ENCODE results near the gene OVAAL. TPM values are rescaled to one million over a fixed set of nuclear protein-coding genes. Genes with fewer than 3 reads are reported as not detected.
A peak's percentile ranks its signal among the peaks of the same experiment; 100 is the strongest.

Gene OVAAL
- total and polyA plus RNA-seq, 9 of the 15 experiments (the other 6 are each of a cell fraction or from before 2014, with no cell fraction given), result 0.04 to 0.18 (median 0.08) TPM; not detected in 4

DNA sequence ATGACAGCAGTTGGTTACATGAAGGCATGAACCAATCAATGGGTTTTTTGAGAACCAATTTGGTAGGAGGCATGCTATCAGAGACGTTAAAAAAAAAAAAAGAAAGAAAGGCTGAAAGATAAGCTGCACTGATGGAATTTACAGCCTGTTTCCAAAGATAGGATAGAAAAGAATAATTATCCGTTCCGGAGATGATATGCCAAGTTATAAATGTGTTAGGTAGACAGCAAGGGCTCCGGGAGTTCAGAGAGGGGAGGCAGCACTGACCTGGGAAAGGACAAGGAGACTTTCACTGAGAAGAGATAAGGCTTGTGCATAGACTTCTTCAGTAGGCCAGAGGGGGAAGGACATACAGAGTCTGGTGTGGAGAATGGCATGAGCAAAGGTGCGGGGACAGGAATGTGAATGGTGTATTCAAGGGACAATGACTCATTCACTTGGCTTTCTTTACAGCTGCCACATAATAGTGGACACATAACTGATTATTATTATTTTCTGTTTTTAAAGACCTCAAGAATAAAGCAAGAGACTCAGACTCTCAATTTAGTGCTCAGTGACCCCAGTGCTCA, 31.6 kb upstream of the OVAAL start (continued):
- TF ChIP-seq, protein P1, sequence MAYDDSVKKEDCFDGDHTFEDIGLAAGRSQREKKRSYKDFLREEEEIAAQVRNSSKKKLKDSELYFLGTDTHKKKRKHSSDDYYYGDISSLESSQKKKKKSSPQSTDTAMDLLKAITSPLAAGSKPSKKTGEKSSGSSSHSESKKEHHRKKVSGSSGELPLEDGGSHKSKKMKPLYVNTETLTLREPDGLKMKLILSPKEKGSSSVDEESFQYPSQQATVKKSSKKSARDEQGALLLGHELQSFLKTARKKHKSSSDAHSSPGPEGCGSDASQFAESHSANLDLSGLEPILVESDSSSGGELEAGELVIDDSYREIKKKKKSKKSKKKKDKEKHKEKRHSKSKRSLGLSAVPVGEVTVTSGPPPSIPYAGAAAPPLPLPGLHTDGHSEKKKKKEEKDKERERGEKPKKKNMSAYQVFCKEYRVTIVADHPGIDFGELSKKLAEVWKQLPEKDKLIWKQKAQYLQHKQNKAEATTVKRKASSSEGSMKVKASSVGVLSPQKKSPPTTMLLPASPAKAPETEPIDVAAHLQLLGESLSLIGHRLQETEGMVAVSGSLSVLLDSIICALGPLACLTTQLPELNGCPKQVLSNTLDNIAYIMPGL (CRISPR knock-in tag; IDR thresholded peaks at IDR 0.05), result no peak
- TF ChIP-seq ZNF217 (CRISPR knock-in tag; IDR thresholded peaks at IDR 0.05) (no peak), CTBP1 (IDR thresholded peaks at IDR 0.05; ENCODE audit: borderline replicate concordance) (0 out of 2 replicates have a peak, but pooled peaks have one; percentile 35), MYNN (IDR thresholded peaks at IDR 0.05) (peak; percentile 61; the same call in 1 of the 2 replicates), MYNN (CRISPR knock-in tag; IDR thresholded peaks at IDR 0.05) (no peak), HLTF (IDR thresholded peaks at IDR 0.05) (no peak), BCOR (IDR thresholded peaks at IDR 0.05) (peak; percentile 56; the same call in 1 of the 2 replicates), SMARCA4 (IDR thresholded peaks at IDR 0.05) (peak; percentile 75), NBN (IDR thresholded peaks at IDR 0.05; ENCODE audit: low read depth) (no peak; the same call in 1 of the 2 replicates), JUND (IDR thresholded peaks at IDR 0.05; ENCODE audit: borderline replicate concordance, low read depth, low read length) (peak; percentile 92), JUND (tag; IDR thresholded peaks at IDR 0.05; ENCODE audit: borderline replicate concordance, low read depth, low read length) (peak; percentile 91; the same call in 2 of the 3 replicates), EP300 (IDR thresholded peaks at IDR 0.05; ENCODE audit: low read length) (no peak; the same call in 1 of the 2 replicates), ZZZ3 (IDR thresholded peaks at IDR 0.05) (no peak)
- TF ChIP-seq, protein P2, sequence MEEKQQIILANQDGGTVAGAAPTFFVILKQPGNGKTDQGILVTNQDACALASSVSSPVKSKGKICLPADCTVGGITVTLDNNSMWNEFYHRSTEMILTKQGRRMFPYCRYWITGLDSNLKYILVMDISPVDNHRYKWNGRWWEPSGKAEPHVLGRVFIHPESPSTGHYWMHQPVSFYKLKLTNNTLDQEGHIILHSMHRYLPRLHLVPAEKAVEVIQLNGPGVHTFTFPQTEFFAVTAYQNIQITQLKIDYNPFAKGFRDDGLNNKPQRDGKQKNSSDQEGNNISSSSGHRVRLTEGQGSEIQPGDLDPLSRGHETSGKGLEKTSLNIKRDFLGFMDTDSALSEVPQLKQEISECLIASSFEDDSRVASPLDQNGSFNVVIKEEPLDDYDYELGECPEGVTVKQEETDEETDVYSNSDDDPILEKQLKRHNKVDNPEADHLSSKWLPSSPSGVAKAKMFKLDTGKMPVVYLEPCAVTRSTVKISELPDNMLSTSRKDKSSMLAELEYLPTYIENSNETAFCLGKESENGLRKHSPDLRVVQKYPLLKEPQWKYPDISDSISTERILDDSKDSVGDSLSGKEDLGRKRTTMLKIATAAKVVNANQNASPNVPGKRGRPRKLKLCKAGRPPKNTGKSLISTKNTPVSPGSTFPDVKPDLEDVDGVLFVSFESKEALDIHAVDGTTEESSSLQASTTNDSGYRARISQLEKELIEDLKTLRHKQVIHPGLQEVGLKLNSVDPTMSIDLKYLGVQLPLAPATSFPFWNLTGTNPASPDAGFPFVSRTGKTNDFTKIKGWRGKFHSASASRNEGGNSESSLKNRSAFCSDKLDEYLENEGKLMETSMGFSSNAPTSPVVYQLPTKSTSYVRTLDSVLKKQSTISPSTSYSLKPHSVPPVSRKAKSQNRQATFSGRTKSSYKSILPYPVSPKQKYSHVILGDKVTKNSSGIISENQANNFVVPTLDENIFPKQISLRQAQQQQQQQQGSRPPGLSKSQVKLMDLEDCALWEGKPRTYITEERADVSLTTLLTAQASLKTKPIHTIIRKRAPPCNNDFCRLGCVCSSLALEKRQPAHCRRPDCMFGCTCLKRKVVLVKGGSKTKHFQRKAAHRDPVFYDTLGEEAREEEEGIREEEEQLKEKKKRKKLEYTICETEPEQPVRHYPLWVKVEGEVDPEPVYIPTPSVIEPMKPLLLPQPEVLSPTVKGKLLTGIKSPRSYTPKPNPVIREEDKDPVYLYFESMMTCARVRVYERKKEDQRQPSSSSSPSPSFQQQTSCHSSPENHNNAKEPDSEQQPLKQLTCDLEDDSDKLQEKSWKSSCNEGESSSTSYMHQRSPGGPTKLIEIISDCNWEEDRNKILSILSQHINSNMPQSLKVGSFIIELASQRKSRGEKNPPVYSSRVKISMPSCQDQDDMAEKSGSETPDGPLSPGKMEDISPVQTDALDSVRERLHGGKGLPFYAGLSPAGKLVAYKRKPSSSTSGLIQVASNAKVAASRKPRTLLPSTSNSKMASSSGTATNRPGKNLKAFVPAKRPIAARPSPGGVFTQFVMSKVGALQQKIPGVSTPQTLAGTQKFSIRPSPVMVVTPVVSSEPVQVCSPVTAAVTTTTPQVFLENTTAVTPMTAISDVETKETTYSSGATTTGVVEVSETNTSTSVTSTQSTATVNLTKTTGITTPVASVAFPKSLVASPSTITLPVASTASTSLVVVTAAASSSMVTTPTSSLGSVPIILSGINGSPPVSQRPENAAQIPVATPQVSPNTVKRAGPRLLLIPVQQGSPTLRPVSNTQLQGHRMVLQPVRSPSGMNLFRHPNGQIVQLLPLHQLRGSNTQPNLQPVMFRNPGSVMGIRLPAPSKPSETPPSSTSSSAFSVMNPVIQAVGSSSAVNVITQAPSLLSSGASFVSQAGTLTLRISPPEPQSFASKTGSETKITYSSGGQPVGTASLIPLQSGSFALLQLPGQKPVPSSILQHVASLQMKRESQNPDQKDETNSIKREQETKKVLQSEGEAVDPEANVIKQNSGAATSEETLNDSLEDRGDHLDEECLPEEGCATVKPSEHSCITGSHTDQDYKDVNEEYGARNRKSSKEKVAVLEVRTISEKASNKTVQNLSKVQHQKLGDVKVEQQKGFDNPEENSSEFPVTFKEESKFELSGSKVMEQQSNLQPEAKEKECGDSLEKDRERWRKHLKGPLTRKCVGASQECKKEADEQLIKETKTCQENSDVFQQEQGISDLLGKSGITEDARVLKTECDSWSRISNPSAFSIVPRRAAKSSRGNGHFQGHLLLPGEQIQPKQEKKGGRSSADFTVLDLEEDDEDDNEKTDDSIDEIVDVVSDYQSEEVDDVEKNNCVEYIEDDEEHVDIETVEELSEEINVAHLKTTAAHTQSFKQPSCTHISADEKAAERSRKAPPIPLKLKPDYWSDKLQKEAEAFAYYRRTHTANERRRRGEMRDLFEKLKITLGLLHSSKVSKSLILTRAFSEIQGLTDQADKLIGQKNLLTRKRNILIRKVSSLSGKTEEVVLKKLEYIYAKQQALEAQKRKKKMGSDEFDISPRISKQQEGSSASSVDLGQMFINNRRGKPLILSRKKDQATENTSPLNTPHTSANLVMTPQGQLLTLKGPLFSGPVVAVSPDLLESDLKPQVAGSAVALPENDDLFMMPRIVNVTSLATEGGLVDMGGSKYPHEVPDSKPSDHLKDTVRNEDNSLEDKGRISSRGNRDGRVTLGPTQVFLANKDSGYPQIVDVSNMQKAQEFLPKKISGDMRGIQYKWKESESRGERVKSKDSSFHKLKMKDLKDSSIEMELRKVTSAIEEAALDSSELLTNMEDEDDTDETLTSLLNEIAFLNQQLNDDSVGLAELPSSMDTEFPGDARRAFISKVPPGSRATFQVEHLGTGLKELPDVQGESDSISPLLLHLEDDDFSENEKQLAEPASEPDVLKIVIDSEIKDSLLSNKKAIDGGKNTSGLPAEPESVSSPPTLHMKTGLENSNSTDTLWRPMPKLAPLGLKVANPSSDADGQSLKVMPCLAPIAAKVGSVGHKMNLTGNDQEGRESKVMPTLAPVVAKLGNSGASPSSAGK (IDR thresholded peaks at IDR 0.05), result no peak
- TF ChIP-seq, protein P3, sequence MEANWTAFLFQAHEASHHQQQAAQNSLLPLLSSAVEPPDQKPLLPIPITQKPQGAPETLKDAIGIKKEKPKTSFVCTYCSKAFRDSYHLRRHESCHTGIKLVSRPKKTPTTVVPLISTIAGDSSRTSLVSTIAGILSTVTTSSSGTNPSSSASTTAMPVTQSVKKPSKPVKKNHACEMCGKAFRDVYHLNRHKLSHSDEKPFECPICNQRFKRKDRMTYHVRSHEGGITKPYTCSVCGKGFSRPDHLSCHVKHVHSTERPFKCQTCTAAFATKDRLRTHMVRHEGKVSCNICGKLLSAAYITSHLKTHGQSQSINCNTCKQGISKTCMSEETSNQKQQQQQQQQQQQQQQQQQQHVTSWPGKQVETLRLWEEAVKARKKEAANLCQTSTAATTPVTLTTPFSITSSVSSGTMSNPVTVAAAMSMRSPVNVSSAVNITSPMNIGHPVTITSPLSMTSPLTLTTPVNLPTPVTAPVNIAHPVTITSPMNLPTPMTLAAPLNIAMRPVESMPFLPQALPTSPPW (CRISPR knock-in tag; IDR thresholded peaks at IDR 0.05), result no peak
